Liver (tissue), 9 donors: ENCODE data around the gene NDUFV2. TPM values are rescaled to one million over a fixed set of nuclear protein-coding genes. Genes with fewer than 3 reads are reported as not detected.

Source experiments
- DNase-seq: peaks from one replicate; pipeline ENCODE4 v3.0.0-alpha.2; 2017; ENCODE audit warnings: low spot score
- H3K27ac ChIP-seq, 2 donors: one replicate each; pipeline ENCODE4 v1.7.0; 2013; ENCODE audit warnings: inconsistent platforms in 2 of 2, low read length in 2 of 2, control low read depth in 1 of 2, low read depth in 1 of 2, mild to moderate bottlenecking in 1 of 2
- H3K27me3 ChIP-seq, 4 donors: one replicate each; pipeline versions ENCODE4 v1.6.1 to v1.7.0; 2013; ENCODE audit warnings: low read length in 3 of 4, inconsistent platforms in 1 of 4, mild to moderate bottlenecking in 1 of 4, moderate library complexity in 1 of 4; ENCODE audit not compliant: control insufficient read depth in 4 of 4, insufficient read depth in 4 of 4
- H3K36me3 ChIP-seq, 4 donors: one replicate each; pipeline versions ENCODE4 v1.6.1 to v1.7.0; 2013; ENCODE audit warnings: low read length in 3 of 4, mild to moderate bottlenecking in 3 of 4, low read depth in 1 of 4, moderate library complexity in 1 of 4; ENCODE audit not compliant: control insufficient read depth in 4 of 4, insufficient read depth in 3 of 4
- H3K4me1 ChIP-seq, 4 donors: one replicate each; pipeline versions ENCODE4 v1.6.1 to v1.7.0; 2013; ENCODE audit warnings: low read length in 3 of 4, mild to moderate bottlenecking in 3 of 4, moderate library complexity in 1 of 4; ENCODE audit not compliant: control insufficient read depth in 4 of 4, insufficient read depth in 4 of 4
- H3K4me3 ChIP-seq, 3 donors: one replicate each; pipeline versions ENCODE4 v1.6.1 to v1.7.0; 2013; ENCODE audit warnings: low read length in 3 of 3, control low read depth in 1 of 3, low read depth in 1 of 3, mild to moderate bottlenecking in 1 of 3
- H3K9ac ChIP-seq, 2 donors: one replicate each; pipeline ENCODE4 v1.7.0; 2013; ENCODE audit warnings: low read length in 2 of 2, mild to moderate bottlenecking in 2 of 2, moderate library complexity in 2 of 2, control low read depth in 1 of 2, low read depth in 1 of 2
- H3K9me3 ChIP-seq, 4 donors: one replicate each; pipeline versions ENCODE4 v1.6.1 to v1.7.0; 2013; ENCODE audit warnings: low read length in 3 of 4; ENCODE audit not compliant: control insufficient read depth in 4 of 4
- EGR1 ChIP-seq, 2 donors: IDR thresholded peaks; 2 replicates each; pipeline ENCODE4 v1.6.1; 2016 to 2018; ENCODE audit warnings: antibody characterized with exemption in 2 of 2, low read depth in 2 of 2
- FOXA1 ChIP-seq: IDR thresholded peaks from 2 replicates; pipeline ENCODE4 v1.6.1; 2016; ENCODE audit warnings: antibody characterized with exemption
- FOXA2 ChIP-seq: IDR thresholded peaks from 2 replicates; pipeline ENCODE4 v1.6.1; 2016; ENCODE audit warnings: antibody characterized with exemption
- GABPA ChIP-seq, 2 donors: IDR thresholded peaks in 1 of 2; conservative IDR thresholded peaks in 1 of 2; 2 replicates each; pipeline ENCODE4 v1.6.1; 2016; ENCODE audit warnings: antibody characterized with exemption in 2 of 2, mild to moderate bottlenecking in 1 of 2, moderate library complexity in 1 of 2
- HNF4A ChIP-seq, 2 donors: conservative IDR thresholded peaks; 2 replicates each; pipeline ENCODE4 v1.6.1; 2016; ENCODE audit warnings: antibody characterized with exemption in 2 of 2, mild to moderate bottlenecking in 2 of 2
- RAD21 ChIP-seq, 2 donors: IDR thresholded peaks; 2 replicates each; pipeline ENCODE4 v1.6.1; 2016; ENCODE audit warnings: antibody characterized with exemption in 2 of 2, mild to moderate bottlenecking in 2 of 2
- RXRA ChIP-seq, 2 donors: IDR thresholded peaks; 2 replicates each; pipeline ENCODE4 v1.6.1; 2017 to 2018; ENCODE audit warnings: antibody characterized with exemption in 2 of 2, mild to moderate bottlenecking in 1 of 2
- SP1 ChIP-seq: IDR thresholded peaks from 2 replicates; pipeline ENCODE4 v1.6.1; 2018; ENCODE audit warnings: antibody characterized with exemption, mild to moderate bottlenecking
- TAF1 ChIP-seq: conservative IDR thresholded peaks from 2 replicates; pipeline ENCODE4 v1.6.1; 2016; ENCODE audit warnings: antibody characterized with exemption, mild to moderate bottlenecking
- WGBS: extraction: QIAGEN DNeasy Blood & Tissue Kit; methylation state at CpG from one replicate; pipeline ENCODE4 v1.1.7; 2013; 5-methylcytosine and 5-hydroxymethylcytosine counted together
- polyA plus RNA-seq, 2 donors: library from polyadenylated mRNA; stranded (reverse) in 1 of 2; unstranded in 1 of 2; fragments of 200-250 nt in 1 of 2; fragments of >200 nt in 1 of 2; fragmentation: Nextera tagmentation in 1 of 2; extraction: Ambion mirVana in 1 of 2; gene quantifications; one replicate each; pipeline versions ENCODE4 v1.2.1 to v1.2.3, GENCODE V29; 2013 to 2015
- total RNA-seq, 2 donors: library from RNA; depleted of rRNA; stranded (reverse); fragments of >200 nt; gene quantifications; one replicate each; pipeline ENCODE4 v1.2.3, GENCODE V29; 2014
- TF ChIP-seq, protein P1 (sequence below): IDR thresholded peaks from 2 replicates; pipeline ENCODE4 v1.6.1; 2016; ENCODE audit warnings: antibody characterized with exemption
- TF ChIP-seq, protein P2 (sequence below): IDR thresholded peaks from 2 replicates; pipeline ENCODE4 v1.6.1; 2016; ENCODE audit warnings: antibody characterized with exemption
- TF ChIP-seq, protein P3 (sequence below): IDR thresholded peaks from 2 replicates; pipeline ENCODE4 v1.6.1; 2016; ENCODE audit warnings: antibody characterized with exemption, mild to moderate bottlenecking
- TF ChIP-seq, protein P4 (sequence below): fragments of 150-350 bp; IDR thresholded peaks from 2 replicates; pipeline ENCODE4 v1.5.1; 2017; ENCODE audit warnings: improper control_type of control experiment, low read depth, low read length; ENCODE audit not compliant: missing input control
- donor health status: healthy.
- donor health status: healthy.
- donor health status: healthy.
- donor health status: healthy.
- donor health status: healthy.

Gene NDUFV2
- total and polyA plus RNA-seq, 4 donors, result 74.5 to 415 (median 185) TPM

DNA sequence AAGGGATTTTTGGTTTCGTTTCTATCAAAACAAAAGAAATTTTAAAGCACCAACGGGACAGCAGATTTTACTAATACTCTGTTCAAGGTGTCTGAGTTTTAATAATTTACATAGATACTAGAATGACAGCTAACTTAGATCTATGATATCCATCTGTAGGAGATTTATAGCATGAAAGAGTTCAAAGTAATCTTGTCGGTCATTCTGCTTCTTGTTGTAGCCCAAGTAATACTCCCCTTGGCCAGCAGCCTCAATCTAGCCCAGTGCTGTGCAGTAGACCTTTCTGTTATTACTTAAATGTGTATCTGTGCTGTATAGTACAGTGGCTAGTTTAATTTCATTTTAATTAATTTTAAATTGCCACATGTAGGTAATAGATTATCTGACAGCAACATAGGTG lies 78.8 kb downstream of the NDUFV2 start:
- peaks cover 0 to 1% (median 0%) of the 10 kb centered on the region in 4 donors for H3K4me1 ChIP-seq

DNA sequence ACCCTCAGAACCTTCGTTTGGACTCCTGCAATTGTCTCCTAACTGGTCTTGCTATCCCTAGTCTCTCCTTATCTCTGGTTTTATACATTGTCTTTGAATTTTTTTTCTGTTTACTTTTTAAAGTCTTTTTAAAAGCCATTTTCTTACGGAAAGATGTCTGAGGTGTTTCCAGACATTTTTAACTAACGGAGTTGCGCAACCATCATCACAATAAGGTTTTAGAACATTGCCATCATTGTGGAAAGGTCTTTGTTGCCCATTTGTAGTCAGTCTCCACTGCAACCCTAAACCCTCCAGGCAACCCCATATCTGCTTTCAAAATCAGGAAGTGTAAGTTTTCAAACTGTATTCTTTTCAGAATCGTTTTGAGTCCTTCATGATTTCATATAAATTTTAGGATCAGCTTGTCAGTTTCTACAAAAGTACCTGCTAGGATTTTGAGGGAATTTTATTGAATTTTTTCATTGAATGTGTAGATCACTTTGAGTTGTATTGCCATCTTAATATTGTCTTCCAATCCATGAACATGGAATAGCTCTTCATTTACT lies 80.4 kb downstream of the NDUFV2 start:
- H3K27me3 ChIP-seq, result no peaks in the 10 kb centered on the region
- H3K27ac ChIP-seq, result no peak overlapping the region
- no peaks in the 10 kb centered on the region for H3K4me1 ChIP-seq
- H3K36me3 ChIP-seq, result peaks cover 0 to 8% (median 3%) of the 10 kb centered on the region in 4 donors
- DNase-seq, result no peak
- no peak for TF ChIP-seq FOXA1
- TF ChIP-seq, protein P1, sequence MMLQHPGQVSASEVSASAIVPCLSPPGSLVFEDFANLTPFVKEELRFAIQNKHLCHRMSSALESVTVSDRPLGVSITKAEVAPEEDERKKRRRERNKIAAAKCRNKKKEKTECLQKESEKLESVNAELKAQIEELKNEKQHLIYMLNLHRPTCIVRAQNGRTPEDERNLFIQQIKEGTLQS, result no peak
- no peak for TF ChIP-seq FOXA2
- TF ChIP-seq, protein P2, sequence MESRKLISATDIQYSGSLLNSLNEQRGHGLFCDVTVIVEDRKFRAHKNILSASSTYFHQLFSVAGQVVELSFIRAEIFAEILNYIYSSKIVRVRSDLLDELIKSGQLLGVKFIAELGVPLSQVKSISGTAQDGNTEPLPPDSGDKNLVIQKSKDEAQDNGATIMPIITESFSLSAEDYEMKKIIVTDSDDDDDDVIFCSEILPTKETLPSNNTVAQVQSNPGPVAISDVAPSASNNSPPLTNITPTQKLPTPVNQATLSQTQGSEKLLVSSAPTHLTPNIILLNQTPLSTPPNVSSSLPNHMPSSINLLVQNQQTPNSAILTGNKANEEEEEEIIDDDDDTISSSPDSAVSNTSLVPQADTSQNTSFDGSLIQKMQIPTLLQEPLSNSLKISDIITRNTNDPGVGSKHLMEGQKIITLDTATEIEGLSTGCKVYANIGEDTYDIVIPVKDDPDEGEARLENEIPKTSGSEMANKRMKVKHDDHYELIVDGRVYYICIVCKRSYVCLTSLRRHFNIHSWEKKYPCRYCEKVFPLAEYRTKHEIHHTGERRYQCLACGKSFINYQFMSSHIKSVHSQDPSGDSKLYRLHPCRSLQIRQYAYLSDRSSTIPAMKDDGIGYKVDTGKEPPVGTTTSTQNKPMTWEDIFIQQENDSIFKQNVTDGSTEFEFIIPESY, result no peak
- no peak for TF ChIP-seq SP1
- no peak for TF ChIP-seq RAD21 (IDR thresholded peaks at IDR 0.05)
- no peak for TF ChIP-seq TAF1
- TF ChIP-seq GABPA (IDR thresholded peaks at IDR 0.05 in 1 of 2, conservative IDR thresholded peaks at IDR 0.05 in 1 of 2), result no peak
- no peak for TF ChIP-seq RXRA (IDR thresholded peaks at IDR 0.05)
- TF ChIP-seq EGR1 (IDR thresholded peaks at IDR 0.05; ENCODE audit: low read depth in 2 of 2), result no peak
- H3K9me3 ChIP-seq, result no peaks in the 10 kb centered on the region
- H3K9ac ChIP-seq, result no peak overlapping the region
- whole genome bisulfite sequencing, result 86% methylated on average over 5 of the region's 5 CpGs
- H3K4me3 ChIP-seq, result no peak overlapping the region

More for the DNA sequence above, 78.8 kb downstream of the NDUFV2 start:
- no peak for DNase-seq
- TF ChIP-seq, protein P3, sequence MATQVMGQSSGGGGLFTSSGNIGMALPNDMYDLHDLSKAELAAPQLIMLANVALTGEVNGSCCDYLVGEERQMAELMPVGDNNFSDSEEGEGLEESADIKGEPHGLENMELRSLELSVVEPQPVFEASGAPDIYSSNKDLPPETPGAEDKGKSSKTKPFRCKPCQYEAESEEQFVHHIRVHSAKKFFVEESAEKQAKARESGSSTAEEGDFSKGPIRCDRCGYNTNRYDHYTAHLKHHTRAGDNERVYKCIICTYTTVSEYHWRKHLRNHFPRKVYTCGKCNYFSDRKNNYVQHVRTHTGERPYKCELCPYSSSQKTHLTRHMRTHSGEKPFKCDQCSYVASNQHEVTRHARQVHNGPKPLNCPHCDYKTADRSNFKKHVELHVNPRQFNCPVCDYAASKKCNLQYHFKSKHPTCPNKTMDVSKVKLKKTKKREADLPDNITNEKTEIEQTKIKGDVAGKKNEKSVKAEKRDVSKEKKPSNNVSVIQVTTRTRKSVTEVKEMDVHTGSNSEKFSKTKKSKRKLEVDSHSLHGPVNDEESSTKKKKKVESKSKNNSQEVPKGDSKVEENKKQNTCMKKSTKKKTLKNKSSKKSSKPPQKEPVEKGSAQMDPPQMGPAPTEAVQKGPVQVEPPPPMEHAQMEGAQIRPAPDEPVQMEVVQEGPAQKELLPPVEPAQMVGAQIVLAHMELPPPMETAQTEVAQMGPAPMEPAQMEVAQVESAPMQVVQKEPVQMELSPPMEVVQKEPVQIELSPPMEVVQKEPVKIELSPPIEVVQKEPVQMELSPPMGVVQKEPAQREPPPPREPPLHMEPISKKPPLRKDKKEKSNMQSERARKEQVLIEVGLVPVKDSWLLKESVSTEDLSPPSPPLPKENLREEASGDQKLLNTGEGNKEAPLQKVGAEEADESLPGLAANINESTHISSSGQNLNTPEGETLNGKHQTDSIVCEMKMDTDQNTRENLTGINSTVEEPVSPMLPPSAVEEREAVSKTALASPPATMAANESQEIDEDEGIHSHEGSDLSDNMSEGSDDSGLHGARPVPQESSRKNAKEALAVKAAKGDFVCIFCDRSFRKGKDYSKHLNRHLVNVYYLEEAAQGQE, result no peak
- no peak for TF ChIP-seq HNF4A (conservative IDR thresholded peaks at IDR 0.05)
- TF ChIP-seq FOXA2, result no peak
- no peak for TF ChIP-seq RAD21 (IDR thresholded peaks at IDR 0.05)
- TF ChIP-seq SP1, result no peak
- TF ChIP-seq, protein P4, sequence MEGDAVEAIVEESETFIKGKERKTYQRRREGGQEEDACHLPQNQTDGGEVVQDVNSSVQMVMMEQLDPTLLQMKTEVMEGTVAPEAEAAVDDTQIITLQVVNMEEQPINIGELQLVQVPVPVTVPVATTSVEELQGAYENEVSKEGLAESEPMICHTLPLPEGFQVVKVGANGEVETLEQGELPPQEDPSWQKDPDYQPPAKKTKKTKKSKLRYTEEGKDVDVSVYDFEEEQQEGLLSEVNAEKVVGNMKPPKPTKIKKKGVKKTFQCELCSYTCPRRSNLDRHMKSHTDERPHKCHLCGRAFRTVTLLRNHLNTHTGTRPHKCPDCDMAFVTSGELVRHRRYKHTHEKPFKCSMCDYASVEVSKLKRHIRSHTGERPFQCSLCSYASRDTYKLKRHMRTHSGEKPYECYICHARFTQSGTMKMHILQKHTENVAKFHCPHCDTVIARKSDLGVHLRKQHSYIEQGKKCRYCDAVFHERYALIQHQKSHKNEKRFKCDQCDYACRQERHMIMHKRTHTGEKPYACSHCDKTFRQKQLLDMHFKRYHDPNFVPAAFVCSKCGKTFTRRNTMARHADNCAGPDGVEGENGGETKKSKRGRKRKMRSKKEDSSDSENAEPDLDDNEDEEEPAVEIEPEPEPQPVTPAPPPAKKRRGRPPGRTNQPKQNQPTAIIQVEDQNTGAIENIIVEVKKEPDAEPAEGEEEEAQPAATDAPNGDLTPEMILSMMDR, result no peak
- no peak for TF ChIP-seq EGR1 (IDR thresholded peaks at IDR 0.05; ENCODE audit: low read depth in 2 of 2)
- no peak for TF ChIP-seq FOXA1
- H3K9ac ChIP-seq, result no peak overlapping the region
- WGBS, result 91% methylated on average over 3 of the region's 3 CpGs
- no peaks in the 10 kb centered on the region for H3K27me3 ChIP-seq
- H3K27ac ChIP-seq, result no peak overlapping the region
- H3K36me3 ChIP-seq, result peaks cover 2 to 11% (median 3%) of the 10 kb centered on the region in 4 donors
- no peaks in the 10 kb centered on the region for H3K9me3 ChIP-seq
- no peak overlapping the region for H3K4me3 ChIP-seq

Other genes starting within 250 kb of the NDUFV2 start
- gene ANKRD12, start 34.1 kb downstream of the NDUFV2 start, total RNA-seq, result 10 to 100 TPM; 15.0 to 19.7 TPM
- 10 to 100 TPM in 1 of 2 donors, 1 to 10 TPM in 1; 2.7 to 59.7 TPM for gene ANKRD12, start 34.1 kb downstream of the NDUFV2 start, polyA plus RNA-seq
- gene TWSG1, start 232.1 kb downstream of the NDUFV2 start, total RNA-seq, result 10 to 100 TPM in 1 of 2 donors, 1 to 10 TPM in 1; 6.7 to 11.1 TPM
- gene TWSG1, start 232.1 kb downstream of the NDUFV2 start, polyA plus RNA-seq, result 1 to 10 TPM; 3.9 to 4.2 TPM